Mucosa of gallbladder (tissue), 1 donor: ENCODE measurements around the gene ZNF599. TPM values are rescaled to one million over a fixed set of nuclear protein-coding genes. Genes with fewer than 3 reads are reported as not detected.
A peak's percentile ranks its signal among the peaks of the same experiment; 100 is the strongest.
"Not testable (repeated sequence)": the region's sequence is repeated elsewhere in the genome, so short reads cannot be mapped to it uniquely, and the experiment has no call there.

Experiments
- DNase-seq: peaks from one replicate; pipeline ENCODE4 v3.0.0-alpha.2; 2020; ENCODE audit warnings: low spot score
- total RNA-seq: library from RNA; stranded (reverse); gene quantifications from one replicate; pipeline ENCODE4 v1.2.1, GENCODE V29; 2021
- donor health status: DM: no; HTN: no; CAD: no.

The ZNF599 gene
- 9.0 TPM for total RNA-seq

DNA sequence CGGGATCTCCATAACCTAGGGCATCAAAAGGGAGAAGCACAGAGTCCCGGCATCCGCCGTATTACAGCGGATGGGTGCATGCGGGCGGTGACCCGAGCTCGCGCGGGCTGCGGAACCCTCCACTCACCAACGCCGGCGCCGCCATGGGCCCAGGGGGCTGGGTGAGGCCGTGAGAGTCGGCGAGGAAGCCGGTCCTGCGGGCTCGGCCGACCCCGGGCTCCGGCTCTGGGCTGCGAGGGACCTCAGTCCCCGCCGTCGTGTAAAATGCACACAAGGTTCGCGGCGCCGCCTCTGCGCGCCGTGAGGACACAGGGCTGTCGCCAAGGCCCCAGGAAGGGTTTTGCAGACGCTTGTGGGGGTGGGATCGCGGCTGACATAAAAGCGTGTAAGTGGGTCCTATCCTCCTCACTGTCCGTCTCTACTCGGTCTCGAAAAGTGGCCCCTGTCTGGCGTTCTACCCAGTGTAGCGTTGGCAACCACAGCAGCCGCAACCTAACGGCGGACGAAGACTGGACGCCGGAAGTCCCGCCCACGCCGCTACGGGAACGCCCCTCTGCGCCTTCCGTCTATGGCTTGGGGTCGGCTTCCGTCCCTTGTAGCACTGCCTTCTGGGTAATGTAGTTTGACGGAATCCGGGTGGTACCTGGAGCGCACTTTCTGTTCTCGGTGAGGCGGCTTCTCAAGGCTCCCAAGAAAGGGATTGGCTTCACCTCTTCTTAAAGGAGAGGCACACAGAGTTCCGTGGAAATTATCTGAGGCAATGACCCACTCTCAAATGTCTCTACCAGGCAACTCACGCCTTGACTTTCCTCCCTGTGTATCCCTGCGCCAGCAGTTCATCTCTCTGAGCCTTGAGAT is at the start of gene ZNF599:
ZNF599 (minus strand) TSS at position 519 of the 858 bp plus-strand sequence; CDS start at position 145, 374 bp downstream.
- peak; percentile 92 for DNase-seq

DNA sequence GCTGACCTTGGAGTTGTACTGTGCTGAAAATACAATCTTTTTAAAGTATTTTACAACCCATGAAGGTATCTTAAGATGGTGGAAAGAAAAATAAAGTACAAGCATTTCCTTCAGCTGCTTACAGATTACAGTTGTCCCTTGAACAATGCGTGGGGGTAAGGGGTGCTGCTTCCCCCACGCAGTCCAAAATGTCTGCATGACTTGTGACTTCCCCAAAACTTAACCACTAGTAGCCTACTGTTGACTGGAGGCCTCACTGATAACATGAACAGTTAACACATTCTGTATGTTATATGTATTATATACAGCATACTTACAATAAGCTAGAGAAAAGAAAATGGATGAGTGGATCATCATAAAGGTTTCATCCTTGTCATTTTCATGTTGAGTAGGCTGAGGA is 45.3 kb upstream of the ZNF599 start:
- DNase-seq, result no peak

DNA sequence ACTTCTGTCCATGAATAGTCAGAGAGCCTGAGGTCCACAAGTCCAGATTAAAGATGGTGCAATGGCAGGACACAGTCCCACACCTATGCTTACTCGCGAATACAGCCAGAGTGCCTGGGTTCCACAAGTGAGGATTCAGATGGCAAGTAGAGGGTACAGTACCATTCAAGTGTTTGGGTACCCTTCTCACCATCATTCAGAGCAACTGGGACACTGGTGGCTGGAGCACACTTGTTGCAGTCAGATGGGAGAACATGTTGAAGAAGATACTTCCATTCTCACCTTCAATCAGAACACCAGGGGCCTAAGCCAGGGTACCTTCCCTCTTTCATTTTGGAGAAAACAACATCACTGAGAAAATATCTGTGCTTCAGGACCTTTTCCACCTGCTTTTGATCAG is 43.7 kb upstream of the ZNF599 start:
- DNase-seq, result no peak

DNA sequence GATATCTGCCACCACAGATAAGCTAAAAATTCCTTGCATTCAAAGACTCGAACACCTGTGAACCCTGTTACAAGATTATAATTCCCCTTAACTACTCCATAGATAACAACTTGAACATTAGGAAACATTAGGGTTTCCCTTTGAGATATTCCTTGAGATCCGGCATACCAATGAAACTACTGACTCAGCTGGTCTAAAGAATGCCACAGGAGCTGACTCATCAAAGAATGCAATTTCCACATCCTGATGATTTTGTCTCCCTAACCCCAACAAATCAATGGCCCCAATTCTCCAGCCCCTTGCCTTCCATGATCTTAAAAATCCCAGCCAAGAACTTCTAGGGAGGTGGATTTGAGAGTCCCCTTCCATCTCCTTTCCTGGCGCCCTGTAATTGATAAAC is 35.6 kb upstream of the ZNF599 start:
- DNase-seq, result no peak

DNA sequence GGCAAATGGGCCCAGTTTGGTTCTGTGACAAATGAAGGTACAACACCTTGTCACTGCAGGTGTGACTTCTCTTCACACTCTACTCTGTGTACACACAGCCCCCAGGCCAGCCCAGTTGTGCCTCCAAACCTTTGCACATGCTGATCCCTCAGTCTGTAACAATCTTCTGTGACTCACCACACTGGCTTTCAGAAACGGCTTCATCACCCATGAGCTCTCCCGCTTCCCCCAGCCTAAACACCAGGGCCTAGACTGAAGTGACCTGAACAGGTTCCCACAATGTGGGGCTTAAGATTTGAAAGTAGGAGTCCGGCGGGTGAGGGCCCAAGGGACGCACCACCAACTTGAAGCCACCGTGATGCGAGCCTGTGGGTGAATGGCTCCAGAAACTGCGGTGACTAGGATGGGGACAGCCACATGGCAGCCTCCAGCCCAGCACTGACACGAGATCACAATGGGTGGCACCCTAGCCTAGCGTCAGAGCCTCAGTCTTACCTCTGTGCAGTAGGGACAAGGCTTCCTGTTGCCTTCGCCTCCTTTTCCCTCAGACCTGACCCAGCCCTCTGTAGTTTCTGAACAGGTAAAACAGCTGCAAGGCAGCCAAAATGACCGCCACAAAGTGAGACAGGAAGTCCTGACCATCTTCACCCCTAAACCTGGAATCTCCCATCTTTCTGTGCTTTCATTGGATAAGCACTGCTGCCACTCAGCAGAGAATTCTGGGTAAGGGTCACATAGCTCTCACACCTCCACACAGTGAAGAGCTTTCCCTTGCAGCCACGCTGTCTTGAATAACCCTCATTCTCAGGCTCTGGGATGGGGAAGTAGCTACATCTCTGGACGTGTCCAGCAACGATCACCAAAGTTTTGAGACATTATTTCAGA is 34.2 kb upstream of the ZNF599 start:
- DNase-seq, result no peak

DNA sequence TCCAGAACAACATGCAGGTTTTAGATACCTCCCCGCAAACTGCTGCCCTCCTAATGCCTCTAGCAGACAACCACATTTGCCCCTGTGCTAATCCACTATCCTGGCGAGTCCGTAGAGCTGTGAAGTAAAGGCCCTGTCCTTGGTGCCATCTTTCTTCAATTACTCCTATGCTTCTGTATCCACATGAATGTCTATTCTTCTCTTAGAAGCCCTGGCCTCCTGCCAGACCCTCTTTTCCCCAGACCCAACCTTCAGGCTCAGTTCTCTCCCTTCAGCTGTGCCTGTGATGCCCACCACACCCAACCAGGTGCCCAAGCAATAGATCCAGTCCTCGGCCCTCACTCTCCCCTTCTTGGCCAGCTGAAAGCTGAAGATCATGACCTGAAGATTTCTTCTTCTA is 31.1 kb upstream of the ZNF599 start:
- no peak for DNase-seq

DNA sequence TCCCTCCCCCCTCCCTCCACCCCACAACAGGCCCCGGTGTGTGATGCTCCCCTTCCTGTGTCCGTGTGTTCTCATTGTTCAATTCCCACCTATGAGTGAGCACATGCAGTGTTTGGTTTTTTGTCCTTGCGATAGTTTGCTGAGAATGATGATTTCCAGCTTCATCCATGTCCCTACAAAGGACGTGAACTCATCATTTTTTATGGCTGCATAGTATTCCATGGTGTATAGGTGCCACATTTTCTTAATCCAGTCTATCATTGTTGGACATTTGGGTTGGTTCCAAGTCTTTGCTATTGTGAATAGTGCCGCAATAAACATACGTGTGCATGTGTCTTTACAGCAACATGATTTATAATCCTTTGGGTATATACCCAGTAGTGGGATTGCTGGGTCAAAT is 23.9 kb upstream of the ZNF599 start:
- DNase-seq, result not testable (repeated sequence)

DNA sequence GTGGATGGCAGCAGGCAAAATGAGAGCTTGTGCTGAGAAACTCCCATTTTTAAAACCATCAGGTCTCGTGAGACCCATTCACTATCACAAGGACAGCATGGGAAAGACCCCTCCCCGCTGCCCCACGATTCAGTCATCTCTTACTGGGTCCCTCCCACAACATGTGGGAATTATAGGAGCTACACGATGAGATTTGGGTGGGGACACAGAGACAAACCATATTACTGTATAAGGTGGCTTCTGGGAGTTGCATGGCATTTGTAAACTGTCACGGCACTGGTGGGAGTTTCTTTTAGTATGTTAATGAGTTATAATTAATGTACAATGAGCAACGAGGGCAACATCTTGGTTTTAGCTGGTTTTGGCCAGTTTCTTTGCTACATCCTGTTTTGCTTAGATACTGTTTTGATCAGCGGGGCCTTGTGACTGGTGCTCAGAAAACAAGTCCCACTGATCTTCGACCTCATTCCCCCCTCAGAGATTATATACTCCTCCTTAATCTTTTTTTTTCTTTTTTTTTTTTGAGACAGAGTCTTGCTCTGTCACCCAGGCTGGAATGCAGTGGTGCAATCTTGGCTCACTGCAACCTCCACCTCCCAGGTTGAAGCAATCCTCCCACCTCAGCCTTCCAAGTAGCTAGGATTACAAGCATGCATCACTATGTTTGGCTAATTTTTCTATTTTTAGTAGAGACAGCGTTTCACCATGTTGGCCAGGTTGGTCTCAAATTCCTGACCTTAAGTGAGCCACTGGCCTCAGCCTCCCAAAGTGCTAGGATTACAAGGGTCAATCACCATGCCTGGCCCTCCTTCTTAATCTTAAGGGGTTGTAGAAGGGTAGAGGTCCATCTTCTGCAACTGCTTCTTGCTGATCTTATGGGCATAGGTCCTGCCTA is 21.3 kb upstream of the ZNF599 start:
- no peak for DNase-seq

DNA sequence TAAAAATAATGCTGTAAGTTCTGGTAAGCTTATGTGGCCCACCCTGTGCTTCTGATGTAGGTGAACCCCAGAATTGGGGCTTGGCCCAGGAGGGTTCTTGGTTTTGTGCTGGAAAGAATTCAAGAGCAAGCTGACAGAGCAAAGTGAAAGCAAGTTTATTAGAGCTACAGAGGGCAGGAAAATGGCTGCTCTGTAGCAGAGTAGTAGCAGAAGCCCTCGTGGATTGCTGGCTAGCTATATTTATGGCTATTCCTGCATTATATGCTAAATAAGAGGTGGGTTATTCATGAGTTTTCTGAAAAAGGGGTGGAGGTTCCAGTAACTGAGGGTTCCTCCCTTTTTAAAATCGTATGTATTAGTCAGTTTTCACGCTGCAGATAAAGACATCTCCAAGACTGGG is 20.6 kb upstream of the ZNF599 start:
- DNase-seq, result no peak

DNA sequence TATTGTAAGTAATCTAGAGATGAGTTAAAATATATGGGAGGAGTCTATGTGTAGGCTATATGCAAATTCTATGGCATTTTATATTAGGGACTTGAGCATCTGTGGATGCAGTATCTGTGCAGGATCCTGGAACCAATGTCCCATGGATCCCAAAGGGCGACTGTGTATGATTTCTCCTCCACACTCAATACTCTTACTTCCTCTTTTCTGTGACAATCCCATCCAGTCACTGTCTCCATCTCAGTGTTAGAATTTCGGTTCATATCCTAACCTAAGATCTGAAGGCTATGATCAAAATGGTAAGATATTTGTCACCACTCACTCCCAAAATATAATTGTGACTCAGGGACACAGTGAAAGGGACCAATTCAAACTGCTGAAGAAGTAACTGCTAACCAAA is 15.1 kb upstream of the ZNF599 start:
- no peak for DNase-seq

DNA sequence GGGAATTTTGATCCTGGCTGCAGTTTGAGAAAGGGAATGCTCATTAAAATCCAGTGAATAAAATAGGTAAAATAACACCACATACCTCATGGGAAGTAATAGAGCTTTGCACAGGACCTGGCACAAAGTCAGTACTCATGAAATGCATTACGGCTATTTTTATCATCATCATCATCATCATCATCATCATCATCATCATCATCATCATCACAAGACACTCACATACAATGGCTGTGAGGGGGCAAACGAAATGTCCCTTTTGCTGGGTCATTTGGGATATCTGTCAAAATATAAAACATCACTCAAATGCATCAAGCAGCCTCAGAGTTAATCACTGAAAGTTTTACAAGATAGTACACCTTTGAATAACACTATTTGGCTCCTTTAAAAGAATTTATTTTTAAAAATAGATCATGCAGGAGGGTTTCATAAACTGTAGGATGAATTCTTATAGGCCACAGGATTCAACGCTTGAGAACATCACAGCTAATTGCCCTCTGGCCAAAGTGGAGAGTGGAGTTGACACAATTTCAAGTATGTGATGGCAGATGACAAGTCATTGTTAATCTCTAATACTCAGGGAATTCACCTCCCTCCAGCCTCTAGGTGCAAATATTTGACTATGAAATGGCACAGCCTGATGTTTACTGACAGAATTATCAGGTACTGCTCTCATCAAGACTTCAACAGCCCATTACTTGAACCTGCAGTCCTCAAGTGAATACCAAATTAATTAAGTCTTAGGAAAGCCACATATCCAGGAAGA is 14.2 kb upstream of the ZNF599 start:
- no peak for DNase-seq

DNA sequence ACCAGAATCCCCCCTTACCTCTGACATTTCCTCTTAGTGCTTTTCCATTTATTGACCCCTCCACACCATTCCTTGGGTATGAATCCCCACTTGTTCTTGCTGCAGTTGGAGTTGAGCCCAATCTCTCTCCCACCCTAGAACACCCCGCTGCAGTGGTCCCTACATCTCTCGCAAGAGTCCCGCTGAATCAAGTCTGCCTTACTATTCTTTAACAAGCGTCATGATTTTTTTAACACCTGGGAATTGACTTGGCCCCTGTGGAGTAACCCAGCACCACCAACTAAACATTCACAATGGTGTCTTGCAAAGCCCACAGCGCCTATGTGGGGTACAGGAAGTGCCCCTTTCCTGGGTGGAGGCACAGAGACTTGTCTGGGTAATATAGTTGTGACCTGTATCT is 13.2 kb upstream of the ZNF599 start:
- no peak for DNase-seq

DNA sequence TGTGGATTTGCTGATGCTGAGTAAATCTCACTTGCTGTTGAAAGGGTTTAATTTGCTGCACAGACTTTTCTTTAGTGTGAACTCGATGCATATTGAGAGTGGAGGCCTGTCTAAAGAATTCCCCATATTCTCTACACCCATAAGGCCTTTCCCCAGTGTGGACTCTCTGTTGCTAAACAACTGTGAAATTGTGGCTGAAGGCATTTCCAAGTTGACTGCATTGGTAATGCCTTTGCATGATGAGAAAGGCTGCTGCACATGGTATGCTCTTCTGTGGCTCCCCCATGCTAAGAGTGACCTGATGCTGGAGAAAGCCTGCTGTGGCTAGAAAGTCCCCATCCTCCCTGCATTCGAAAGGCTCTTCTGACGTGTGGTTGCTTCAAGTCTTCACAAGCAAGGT is 6.6 kb upstream of the ZNF599 start:
- no peak for DNase-seq

DNA sequence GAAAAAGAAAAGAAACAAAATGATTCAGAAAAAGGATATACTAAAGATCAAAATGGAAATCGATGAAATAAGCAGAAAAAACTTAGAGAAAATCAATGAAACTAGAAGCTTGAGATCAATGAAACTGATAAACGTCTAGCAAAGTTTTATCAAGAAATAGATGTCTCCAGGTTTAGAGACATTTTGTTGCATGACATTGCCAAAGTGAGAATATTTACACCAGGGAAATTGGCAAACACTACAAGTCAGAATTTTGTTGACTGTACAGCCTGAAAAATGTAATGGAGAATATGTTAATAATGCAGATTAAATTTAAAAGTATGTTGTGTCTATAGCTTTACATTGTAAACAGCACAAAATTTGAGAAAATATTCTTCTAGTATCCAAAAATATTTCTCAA is 5.3 kb upstream of the ZNF599 start:
- no peak for DNase-seq

DNA sequence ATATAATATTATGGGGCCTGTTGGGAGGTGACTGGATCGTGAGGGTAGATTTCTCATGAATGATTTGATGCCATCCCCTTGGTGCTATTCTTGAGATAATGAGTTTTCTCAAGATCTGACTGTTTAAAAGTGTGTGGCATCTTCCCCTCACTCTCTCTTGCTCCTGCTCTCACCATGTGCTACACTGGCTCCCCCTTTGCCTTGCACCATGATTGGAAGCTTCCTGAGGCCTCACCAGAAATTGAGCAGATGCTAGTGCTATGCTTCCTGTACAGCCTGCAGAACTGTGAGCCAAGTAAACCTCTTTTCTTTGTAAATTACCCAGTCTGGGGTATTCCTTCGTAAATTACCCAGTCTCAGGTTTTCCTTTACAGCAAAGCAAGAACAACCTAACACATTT is 1.8 kb upstream of the ZNF599 start:
- DNase-seq, result no peak

DNA sequence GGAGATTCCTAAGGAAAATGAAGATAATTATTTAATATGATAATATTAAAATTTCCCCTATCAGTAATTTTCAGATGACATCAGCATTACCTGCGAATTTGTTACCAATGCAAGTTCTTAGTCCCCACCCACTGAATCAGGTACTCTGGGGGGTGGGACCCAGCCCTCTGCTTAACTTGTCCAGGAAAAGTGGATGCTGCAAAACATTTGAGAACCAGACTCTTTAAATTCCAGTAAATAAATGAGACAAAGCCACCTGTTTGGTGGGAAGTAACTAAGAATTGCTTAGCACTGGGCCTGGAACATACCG is 495 bp upstream of the ZNF599 start:
- no peak for DNase-seq

DNA sequence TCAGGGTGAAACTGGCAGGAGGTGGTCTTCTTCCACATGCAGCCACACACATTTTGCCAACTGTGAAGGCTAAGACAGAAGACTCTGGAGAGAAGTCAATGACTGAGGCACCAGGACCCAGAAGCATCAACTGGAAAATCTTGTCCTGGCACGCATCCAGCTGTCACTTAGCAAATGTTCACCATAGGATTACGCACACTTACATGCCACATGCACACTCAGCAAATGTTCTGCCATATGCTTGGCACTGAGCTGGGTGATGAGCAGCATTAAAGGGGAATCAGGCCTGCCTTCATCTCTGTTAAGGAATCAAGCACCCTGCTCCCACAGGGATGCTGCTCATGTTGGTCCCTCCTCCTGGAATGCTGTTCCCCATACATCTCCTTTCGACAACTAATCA is 5.1 kb downstream of the ZNF599 start:
- DNase-seq, result no peak

DNA sequence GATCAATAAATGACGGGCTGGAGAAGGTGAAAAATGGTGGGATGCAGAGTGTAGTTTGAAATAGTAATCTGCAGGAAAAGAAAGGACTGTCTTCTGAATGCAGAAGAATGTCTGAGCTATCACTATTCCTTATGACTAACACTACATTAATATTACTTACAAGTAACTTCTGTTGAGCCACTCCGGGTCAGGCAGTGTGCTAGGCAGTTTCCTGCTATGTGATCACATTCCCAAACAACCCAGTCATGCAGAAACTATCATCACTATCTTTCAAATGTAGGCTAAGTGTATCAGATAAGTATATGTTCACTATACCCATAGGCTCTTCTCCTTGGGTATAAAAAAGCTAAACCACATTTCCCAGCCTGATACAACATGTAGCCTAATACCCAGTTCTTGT is 6.6 kb downstream of the ZNF599 start:
- DNase-seq, result no peak

DNA sequence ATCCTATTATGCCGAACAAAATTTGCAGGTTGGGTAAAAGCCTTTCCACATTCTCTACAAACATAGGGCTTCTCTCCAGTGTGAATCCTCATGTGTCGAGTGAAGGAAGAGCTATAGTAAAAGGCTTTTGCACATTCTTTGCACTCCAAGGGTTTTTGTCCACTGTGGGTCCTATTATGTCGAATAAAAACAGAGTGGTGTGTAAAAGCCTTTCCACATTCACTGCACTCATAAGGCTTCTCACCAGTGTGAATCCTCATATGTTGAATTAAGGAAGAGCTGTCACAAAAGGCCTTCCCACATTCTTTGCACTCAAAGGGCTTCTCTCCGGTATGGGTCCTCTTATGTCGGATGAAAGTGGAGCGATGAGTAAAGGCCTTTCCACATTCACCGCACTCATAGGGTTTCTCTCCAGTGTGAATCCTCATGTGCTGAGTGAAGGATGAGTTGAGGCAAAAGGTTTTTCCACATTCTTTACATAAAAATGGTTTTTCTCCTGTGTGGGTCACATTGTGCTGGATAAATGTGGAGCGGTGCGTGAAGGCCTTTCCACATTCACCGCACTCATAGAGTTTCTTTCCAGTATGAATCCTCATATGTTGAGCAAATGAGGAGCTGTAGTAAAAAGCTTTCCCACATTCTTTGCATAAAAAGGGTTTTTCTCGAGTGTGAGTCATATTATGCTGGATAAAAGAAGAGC is 13.6 kb downstream of the ZNF599 start:
- DNase-seq, result no peak

DNA sequence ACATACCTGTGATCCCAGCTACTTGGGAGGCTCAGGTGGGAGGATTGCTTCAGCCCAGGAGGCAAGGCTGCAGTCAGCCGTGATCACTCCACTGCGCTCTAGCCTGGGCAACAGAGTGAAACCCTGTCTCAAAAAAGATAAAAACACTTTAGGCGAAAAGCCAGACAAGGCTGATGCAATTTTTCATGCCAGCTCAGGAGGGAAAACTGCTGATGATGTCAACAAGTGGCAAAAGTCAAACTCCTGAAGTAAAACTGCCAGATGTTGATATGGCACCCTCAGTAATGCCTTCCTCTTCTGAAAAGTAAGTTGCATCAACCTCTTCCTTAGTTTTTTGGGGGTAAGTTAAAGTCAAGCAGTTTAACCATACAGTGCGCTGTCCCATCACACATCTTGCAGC is 15.6 kb downstream of the ZNF599 start:
- DNase-seq, result no peak
